ENCODE data around the gene SLC25A25. TPM values are rescaled to one million over a fixed set of nuclear protein-coding genes. Genes with fewer than 3 reads are reported as not detected.
"Not testable (repeated sequence)": the region's sequence is repeated elsewhere in the genome, so short reads cannot be mapped to it uniquely, and the experiment has no call there.

Gene SLC25A25
- total and polyA plus RNA-seq, 5 donors from 2014 or later: 11.3 to 13.8 (median 12.0) TPM

DNA sequence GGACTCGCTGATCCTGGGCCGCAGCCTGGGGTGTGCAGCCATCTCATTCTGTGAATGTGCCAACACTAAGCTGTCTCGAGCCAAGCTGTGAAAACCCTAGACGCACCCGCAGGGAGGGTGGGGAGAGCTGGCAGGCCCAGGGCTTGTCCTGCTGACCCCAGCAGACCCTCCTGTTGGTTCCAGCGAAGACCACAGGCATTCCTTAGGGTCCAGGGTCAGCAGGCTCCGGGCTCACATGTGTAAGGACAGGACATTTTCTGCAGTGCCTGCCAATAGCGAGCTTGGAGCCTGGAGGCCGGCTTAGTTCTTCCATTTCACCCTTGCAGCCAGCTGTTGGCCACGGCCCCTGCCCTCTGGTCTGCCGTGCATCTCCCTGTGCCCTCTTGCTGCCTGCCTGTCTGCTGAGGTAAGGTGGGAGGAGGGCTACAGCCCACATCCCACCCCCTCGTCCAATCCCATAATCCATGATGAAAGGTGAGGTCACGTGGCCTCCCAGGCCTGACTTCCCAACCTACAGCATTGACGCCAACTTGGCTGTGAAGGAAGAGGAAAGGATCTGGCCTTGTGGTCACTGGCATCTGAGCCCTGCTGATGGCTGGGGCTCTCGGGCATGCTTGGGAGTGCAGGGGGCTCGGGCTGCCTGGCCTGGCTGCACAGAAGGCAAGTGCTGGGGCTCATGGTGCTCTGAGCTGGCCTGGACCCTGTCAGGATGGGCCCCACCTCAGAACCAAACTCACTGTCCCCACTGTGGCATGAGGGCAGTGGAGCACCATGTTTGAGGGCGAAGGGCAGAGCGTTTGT lies 39.6 kb downstream of the SLC25A25 start:
- H3K9me3 Mint-ChIP-seq: no peaks in the 10 kb centered on the region
- no peak overlapping the region for H3K4me3 Mint-ChIP-seq
- ATAC-seq (ENCODE audit: low read depth in 2 of 2) (no peak), DNase-seq (no peak)
- Histone ChIP-seq H3K9me3 (ENCODE audit: control insufficient read depth in 2 of 2, low read length in 2 of 2) (no peaks in the 10 kb centered on the region), H3K27ac (ENCODE audit: insufficient read depth, low read length, poor library complexity, severe bottlenecking) (no peak overlapping the region), H3K4me1 (ENCODE audit: control insufficient read depth, insufficient read depth, low read length, poor library complexity, severe bottlenecking) (no peaks in the 10 kb centered on the region), H3K4me3 (ENCODE audit: low read depth, low read length) (no peak overlapping the region), H3K27me3 (ENCODE audit: control insufficient read depth, insufficient read depth, low read length) (no peaks in the 10 kb centered on the region), H3K36me3 (ENCODE audit: control insufficient read depth, insufficient read depth, low read length) (peaks cover 52% of the 10 kb centered on the region)
- peaks cover 22% of the 10 kb centered on the region for H3K36me3 Mint-ChIP-seq
- peak overlapping the region in 2 of 3 donors; percentile 5 to 18 for H3K27ac Mint-ChIP-seq
- no peaks in the 10 kb centered on the region for H3K27me3 Mint-ChIP-seq
- peaks cover 0 to 22% (median 15%) of the 10 kb centered on the region in 4 donors for H3K4me1 Mint-ChIP-seq

DNA sequence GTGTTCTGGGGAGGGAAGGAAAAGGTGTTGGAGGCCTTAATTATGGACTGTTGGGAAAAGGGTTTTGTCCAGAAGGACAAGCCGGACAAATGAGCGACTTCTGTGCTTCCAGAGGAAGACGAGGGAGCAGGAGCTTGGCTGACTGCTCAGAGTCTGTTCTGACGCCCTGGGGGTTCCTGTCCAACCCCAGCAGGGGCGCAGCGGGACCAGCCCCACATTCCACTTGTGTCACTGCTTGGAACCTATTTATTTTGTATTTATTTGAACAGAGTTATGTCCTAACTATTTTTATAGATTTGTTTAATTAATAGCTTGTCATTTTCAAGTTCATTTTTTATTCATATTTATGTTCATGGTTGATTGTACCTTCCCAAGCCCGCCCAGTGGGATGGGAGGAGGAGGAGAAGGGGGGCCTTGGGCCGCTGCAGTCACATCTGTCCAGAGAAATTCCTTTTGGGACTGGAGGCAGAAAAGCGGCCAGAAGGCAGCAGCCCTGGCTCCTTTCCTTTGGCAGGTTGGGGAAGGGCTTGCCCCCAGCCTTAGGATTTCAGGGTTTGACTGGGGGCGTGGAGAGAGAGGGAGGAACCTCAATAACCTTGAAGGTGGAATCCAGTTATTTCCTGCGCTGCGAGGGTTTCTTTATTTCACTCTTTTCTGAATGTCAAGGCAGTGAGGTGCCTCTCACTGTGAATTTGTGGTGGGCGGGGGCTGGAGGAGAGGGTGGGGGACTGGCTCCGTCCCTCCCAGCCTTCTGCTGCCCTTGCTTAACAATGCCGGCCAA lies 40.4 kb downstream of the SLC25A25 start:
- Histone ChIP-seq H3K36me3 (ENCODE audit: control insufficient read depth, insufficient read depth, low read length) (peaks cover 45% of the 10 kb centered on the region), H3K4me3 (ENCODE audit: low read depth, low read length) (no peak overlapping the region), H3K4me1 (ENCODE audit: control insufficient read depth, insufficient read depth, low read length, poor library complexity, severe bottlenecking) (no peaks in the 10 kb centered on the region), H3K27me3 (ENCODE audit: control insufficient read depth, insufficient read depth, low read length) (no peaks in the 10 kb centered on the region), H3K9me3 (ENCODE audit: control insufficient read depth in 2 of 2, low read length in 2 of 2) (no peaks in the 10 kb centered on the region), H3K27ac (ENCODE audit: insufficient read depth, low read length, poor library complexity, severe bottlenecking) (no peak overlapping the region)
- H3K9me3 Mint-ChIP-seq: no peaks in the 10 kb centered on the region
- ATAC-seq (ENCODE audit: low read depth in 2 of 2): no peak
- no peak overlapping the region for H3K4me3 Mint-ChIP-seq
- no peak for DNase-seq
- no peak overlapping the region for H3K27ac Mint-ChIP-seq
- peaks cover 18% of the 10 kb centered on the region for H3K36me3 Mint-ChIP-seq
- peaks cover 0 to 14% (median 10%) of the 10 kb centered on the region in 4 donors for H3K4me1 Mint-ChIP-seq
- H3K27me3 Mint-ChIP-seq: no peaks in the 10 kb centered on the region

DNA sequence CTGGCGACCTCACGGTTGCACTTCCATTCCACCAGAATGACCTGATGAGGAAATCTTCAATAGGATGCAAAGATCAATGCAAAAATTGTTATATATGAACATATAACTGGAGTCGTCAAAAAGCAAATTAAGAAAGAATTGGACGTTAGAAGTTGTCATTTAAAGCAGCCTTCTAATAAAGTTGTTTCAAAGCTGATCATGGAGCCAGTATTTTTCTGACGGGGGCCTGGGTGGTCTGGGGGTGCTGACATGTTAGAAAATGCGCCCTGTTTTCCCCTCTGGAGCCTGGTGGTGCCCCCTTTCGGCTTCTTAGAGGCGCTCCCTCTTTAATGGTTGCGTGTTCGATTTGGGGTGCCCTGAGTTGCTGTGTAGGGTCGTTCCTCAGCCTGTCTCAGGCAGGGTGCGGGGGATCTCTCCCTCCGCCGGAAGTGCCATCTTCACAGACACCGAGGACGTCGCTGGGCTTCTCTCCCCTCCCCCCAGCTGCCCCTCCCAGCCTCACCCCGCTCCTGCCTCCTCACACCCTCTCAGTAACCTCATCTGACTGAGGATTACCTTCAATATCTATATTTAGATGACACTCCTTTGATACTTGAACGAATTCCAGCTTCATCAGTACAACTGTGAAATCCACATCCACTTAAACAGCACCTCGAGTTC lies 41.1 kb downstream of the SLC25A25 start:
- Mint-ChIP-seq H3K9me3 (no peaks in the 10 kb centered on the region), H3K27me3 (no peaks in the 10 kb centered on the region), H3K36me3 (peaks cover 14% of the 10 kb centered on the region), H3K4me3 (no peak overlapping the region), H3K4me1 (peaks cover 0 to 10% (median 5%) of the 10 kb centered on the region in 4 donors), H3K27ac (peak overlapping the region; percentile 6 to 83 (median 43))
- Histone ChIP-seq H3K36me3 (ENCODE audit: control insufficient read depth, insufficient read depth, low read length) (peaks cover 41% of the 10 kb centered on the region), H3K9me3 (ENCODE audit: control insufficient read depth in 2 of 2, low read length in 2 of 2) (no peaks in the 10 kb centered on the region), H3K4me1 (ENCODE audit: control insufficient read depth, insufficient read depth, low read length, poor library complexity, severe bottlenecking) (no peaks in the 10 kb centered on the region), H3K4me3 (ENCODE audit: low read depth, low read length) (no peak overlapping the region), H3K27ac (ENCODE audit: insufficient read depth, low read length, poor library complexity, severe bottlenecking) (no peak overlapping the region), H3K27me3 (ENCODE audit: control insufficient read depth, insufficient read depth, low read length) (no peaks in the 10 kb centered on the region)
- DNase-seq: no peak
- ATAC-seq (ENCODE audit: low read depth in 2 of 2): no peak

DNA sequence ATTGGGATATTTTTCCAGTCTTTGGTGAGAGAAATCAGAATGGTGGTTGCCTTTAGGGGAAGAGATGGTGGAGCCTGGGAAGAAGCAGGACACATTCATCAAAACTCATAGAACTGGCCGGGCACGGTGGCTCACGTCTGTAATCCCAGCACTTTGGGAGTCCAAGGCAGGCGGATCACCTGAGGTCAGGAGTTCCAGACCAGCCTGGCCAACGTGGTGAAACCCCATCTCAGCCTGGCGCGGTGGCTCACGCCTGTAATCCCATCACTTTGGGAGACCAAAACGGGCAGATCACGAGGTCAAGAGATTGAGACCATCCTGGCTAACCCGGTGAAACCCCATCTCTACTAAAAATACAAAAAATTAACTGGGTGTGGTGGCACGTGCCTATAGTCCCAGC lies 43.7 kb downstream of the SLC25A25 start:
- H3K9me3 ChIP-seq (ENCODE audit: control insufficient read depth in 2 of 2, low read length in 2 of 2); H3K27me3 Mint-ChIP-seq; H3K4me3 Mint-ChIP-seq; H3K4me3 ChIP-seq (ENCODE audit: low read depth, low read length); H3K4me1 ChIP-seq (ENCODE audit: control insufficient read depth, insufficient read depth, low read length, poor library complexity, severe bottlenecking); H3K27ac Mint-ChIP-seq; ATAC-seq (ENCODE audit: low read depth in 2 of 2); H3K27ac ChIP-seq (ENCODE audit: insufficient read depth, low read length, poor library complexity, severe bottlenecking); H3K27me3 ChIP-seq (ENCODE audit: control insufficient read depth, insufficient read depth, low read length); DNase-seq; H3K9me3 Mint-ChIP-seq: not testable (repeated sequence)
- Mint-ChIP-seq H3K4me1 (peaks cover 0 to 11% (median 4%) of the 10 kb centered on the region in 4 donors), H3K36me3 (peaks cover 10% of the 10 kb centered on the region)
- peaks cover 24% of the 10 kb centered on the region for H3K36me3 ChIP-seq (ENCODE audit: control insufficient read depth, insufficient read depth, low read length)

DNA sequence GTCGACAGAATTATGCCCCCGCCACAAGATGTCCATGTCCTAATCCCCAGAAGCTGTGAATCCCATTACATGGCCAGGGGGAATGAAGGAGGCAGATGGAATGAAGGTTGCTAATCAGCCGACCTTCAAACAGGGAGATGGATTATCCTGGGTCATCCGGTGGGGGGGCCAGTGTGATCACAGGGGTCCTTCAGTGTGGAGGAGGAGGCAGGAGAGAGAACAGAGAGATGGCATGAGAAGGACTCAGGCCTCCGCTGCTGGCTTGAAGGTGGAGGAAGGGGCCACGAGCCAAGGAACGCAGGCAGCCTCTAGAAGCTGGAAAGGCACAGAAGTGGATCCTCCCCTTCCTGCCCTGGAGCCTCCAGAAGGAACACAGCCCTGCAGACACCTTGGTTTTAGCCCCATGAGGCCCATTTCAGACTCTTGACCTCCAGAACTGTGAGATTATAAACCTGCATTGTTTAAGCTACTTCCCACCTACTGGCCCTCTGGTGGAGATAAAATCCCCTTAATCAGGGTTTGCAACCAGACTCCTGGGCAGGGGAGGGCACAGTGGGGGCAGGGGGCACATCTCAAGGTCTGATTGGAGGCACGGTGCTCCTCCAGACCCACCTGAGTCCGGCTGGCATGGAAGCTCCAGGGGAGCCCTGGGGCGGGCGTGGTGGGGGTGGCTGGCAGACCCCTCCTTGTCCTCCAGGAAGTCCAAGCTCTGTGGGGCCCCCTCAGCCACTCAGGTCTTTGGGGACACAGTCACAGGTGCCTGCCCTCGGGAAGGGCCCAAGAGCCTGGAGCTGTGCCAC lies 45.7 kb downstream of the SLC25A25 start:
- Mint-ChIP-seq H3K27me3 (no peaks in the 10 kb centered on the region), H3K4me1 (peaks cover 3 to 17% (median 11%) of the 10 kb centered on the region in 4 donors), H3K36me3 (peaks cover 5% of the 10 kb centered on the region), H3K9me3 (no peaks in the 10 kb centered on the region), H3K27ac (no peak overlapping the region), H3K4me3 (no peak overlapping the region)
- Histone ChIP-seq H3K27me3 (ENCODE audit: control insufficient read depth, insufficient read depth, low read length) (no peaks in the 10 kb centered on the region), H3K36me3 (ENCODE audit: control insufficient read depth, insufficient read depth, low read length) (peaks cover 5% of the 10 kb centered on the region), H3K4me1 (ENCODE audit: control insufficient read depth, insufficient read depth, low read length, poor library complexity, severe bottlenecking) (peaks cover 5% of the 10 kb centered on the region), H3K27ac (ENCODE audit: insufficient read depth, low read length, poor library complexity, severe bottlenecking) (no peak overlapping the region), H3K4me3 (ENCODE audit: low read depth, low read length) (no peak overlapping the region), H3K9me3 (ENCODE audit: control insufficient read depth in 2 of 2, low read length in 2 of 2) (no peaks in the 10 kb centered on the region)
- ATAC-seq (ENCODE audit: low read depth in 2 of 2) (no peak), DNase-seq (no peak)

DNA sequence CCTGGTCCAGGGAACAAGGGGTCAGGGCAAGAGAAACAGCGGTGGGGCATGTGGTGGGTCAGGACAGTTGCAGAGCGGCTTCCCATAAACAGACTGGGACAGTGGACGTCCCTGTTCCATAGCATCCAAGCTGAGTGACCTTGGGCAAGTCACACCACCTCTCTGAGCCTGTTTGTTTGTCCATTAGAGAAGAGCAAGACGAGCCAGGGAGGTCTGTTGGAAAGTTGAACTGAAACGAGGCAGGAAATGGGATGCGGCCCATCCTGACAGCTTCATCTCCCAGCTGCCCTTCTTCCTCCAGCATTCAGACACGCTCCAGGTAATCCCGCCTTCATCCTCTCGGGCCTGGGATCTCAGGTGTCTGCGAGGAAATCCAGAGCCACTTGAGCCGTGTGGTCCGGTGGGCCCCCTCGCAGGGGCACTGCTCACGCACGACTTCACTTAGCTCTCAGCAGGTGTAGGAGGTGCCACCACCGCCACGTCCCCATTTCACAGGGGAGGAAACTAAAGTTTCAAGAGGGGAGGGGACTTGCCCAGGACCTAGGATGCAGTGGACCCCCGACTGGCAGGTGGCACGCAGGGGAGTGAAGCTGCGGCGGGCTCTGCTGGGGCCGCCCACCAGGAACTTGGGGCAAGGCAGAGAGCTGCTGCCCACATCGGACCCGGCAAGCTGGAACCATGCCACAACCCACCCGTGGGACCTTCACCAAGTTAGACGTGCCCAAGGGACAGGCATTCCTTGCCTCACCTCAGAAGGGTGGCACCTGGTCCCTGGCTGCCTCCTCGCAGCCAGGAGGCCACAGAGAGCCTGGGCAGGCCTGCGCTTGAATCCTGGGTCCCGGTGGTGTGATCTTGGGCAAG lies 46.5 kb downstream of the SLC25A25 start:
- no peak overlapping the region for H3K27ac ChIP-seq (ENCODE audit: insufficient read depth, low read length, poor library complexity, severe bottlenecking)
- no peak for ATAC-seq (ENCODE audit: low read depth in 2 of 2)
- no peaks in the 10 kb centered on the region for H3K27me3 ChIP-seq (ENCODE audit: control insufficient read depth, insufficient read depth, low read length)
- Mint-ChIP-seq H3K27ac (no peak overlapping the region), H3K9me3 (no peaks in the 10 kb centered on the region), H3K36me3 (peaks cover 5% of the 10 kb centered on the region), H3K27me3 (no peaks in the 10 kb centered on the region), H3K4me3 (no peak overlapping the region), H3K4me1 (peaks cover 3 to 15% (median 10%) of the 10 kb centered on the region in 4 donors)
- H3K9me3 ChIP-seq (ENCODE audit: control insufficient read depth in 2 of 2, low read length in 2 of 2): no peaks in the 10 kb centered on the region
- peaks cover 5% of the 10 kb centered on the region for H3K4me1 ChIP-seq (ENCODE audit: control insufficient read depth, insufficient read depth, low read length, poor library complexity, severe bottlenecking)
- H3K36me3 ChIP-seq (ENCODE audit: control insufficient read depth, insufficient read depth, low read length): peaks cover 5% of the 10 kb centered on the region
- no peak for DNase-seq
- no peak overlapping the region for H3K4me3 ChIP-seq (ENCODE audit: low read depth, low read length)

Measured in CD4-positive, CD25-positive, alpha-beta regulatory T cell (primary cell).